Measurements from ENCODE around the gene PREX1.
A peak's percentile ranks its signal among the peaks of the same experiment; 100 is the strongest.

The PREX1 gene

DNA sequence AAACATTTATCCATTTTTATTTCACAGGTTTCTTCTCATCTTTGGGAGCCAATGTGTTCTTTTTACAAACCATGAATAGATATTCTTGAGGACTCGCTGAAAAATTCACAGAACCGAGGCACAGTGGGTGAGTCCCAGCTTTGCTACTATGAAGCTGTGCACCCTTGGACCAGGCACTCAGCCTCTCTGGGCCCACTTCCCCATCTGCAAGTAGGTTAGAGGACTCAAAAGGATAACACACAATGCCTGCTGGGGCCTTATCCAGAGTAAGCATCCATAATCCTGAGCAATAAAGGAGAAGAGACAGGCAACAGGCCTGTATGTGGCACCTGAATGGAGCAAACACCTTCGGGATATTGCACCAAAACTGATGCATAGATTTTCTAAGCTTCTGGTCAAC is 153.3 kb downstream of the PREX1 start:
- DNase-seq, result no peak

DNA sequence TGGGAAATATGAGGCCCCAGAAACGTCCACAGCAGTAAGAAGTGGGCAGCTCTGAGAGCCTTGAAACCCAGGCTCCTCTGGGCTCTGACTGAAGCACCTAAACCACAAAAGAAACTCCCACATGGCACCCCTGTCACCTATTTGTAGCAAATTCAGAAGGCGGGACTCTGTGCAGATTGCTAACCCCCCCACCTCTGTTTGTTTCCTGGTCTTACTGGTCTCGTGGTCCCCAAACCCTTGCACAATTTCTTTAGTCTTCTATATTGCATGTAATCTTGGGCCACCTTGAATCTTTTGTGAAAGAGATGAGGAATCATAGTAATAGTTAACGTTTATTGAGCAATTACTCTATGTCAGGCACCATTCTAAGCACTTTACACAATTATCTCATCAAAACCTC is 154.3 kb downstream of the PREX1 start:
- no peak for DNase-seq

DNA sequence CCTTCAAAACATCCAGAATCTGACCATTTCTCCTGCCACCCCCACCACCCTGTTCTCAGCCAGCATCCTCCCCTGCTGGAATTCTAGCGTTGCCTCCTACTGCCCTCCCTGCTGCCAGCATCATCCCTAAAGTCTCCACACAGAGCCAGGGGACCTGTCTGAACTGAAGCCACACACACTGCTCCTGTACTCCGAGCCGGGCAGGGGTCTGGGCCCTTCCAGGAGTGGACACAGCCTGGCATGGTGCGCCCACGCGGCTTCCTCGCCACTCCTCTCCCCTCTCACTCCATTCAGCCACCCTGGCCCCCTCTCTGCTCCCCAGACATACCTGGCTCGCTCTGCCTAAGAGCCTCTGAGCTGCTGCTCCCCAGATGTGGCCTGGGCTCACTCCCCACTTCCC is 155.5 kb downstream of the PREX1 start:
- DNase-seq, result no peak

DNA sequence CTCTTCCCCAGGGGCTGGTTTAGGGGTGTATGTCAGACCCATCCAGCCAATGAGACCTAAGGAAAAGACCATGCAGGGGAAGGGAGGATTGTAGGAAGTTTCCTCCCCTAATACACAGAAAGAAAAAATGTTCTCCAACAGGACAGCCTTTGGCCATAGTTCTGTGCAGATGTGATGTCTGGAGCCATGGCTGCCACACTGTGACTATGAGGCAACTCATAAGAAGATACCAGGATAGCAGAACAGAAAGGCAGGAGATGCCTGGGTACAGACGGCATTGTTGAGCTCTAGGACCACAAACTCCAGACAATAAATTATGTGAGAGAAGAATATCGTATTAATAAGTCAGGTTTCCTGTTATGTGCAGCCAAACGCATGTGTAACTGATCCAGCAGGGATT is 156.7 kb downstream of the PREX1 start:
- DNase-seq, result no peak

DNA sequence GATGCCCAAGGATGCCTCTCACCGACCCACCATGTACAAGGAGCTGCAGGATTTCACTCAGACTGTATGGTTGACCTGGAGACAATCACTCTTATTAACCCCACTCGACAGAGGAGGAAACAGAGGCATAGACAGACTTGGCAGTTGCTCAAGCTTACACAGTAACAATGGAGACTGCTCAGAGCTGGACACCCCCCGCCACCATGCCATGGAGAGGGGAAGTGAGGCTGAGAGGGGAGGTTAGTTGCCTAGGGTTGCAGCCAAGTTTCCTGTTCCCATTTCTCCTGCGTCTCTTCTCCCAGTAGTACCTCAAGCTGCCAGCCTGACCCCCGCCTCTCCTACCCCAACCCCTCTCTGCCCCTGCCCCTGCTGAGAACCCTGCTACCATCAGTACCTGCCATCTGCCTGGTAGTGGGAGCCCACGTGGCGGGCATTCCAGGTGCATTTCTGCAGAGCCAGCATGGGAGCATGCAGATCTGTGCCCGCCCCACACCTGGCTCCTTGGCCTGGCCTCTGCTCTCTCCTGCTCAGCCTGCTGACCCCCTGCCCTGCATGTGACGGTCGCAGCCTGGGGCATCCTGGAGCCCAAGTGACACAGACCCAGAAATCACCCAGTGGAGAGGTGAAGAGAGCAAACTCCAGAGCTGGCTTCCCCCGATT is 157.7 kb downstream of the PREX1 start:
- no peak for DNase-seq

DNA sequence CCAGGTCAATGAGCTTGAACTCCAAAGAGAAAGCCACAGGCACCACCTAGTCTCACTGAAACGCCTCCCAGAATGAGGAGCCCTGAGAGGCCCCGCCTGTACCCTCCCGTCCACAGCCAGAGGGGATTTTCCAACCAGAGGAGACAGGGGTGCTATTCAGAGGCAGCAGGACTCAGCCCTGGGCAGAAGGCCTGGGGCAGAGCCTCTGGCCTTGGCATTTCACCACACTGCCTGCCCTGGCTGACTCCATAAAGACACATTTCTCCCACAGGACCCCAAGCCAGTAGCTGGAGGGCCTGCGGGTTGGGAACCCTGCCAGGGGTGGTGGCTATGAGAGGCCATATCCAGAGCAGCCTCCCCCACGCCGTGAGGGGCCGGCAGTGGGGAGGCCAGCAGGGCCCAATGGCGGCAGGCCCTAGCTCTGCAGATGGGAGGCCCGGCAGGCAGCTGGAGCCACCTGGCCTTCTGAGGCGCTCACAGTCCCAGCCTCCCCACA is 159.3 kb downstream of the PREX1 start:
- DNase-seq, result no peak

DNA sequence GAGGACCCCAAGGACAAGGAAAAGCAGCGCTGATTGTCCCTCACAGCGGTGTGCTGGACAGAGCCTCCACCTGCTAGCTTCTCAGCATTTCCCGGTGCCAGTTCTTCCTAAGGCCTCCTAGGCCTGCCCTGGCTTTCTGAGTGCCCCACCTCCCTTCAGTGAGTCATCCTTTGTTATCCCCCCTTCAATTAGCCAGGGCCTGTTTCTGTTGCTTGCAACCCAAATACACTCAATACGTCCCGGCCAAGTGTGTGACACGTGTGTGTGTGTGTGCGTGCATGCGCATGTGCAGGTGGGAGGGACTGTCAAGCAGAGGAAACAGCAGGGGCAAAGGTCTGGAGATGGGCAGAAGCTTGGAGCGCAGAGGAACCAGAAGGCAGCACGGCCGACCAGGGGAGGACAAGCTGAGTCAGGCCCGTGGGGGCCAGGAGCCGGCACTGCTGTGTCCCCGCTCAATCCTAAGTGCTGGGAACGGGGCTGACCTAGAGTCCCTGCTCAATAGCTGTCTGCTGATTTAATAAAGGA is 159.8 kb downstream of the PREX1 start:
- DNase-seq, result no peak

DNA sequence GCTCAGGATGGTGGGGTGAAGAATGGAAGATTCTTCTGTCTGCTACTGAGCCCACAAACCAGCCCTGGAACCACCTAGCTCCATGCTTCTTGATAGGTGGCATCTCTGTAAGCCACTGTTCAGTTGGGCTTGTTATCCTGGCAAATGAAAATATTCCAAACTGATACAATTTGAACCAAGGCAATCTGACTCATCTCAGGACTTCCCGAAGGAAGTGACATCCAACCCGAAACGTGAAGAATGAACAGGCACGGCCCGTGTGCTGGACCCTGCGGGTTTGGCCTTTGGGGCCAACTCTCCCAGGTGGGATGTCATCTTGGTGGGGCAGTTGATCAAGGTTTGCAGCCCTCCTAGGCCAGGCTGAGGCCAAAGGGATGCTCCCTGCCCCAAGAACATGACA is 160.3 kb downstream of the PREX1 start:
- no peak for DNase-seq

DNA sequence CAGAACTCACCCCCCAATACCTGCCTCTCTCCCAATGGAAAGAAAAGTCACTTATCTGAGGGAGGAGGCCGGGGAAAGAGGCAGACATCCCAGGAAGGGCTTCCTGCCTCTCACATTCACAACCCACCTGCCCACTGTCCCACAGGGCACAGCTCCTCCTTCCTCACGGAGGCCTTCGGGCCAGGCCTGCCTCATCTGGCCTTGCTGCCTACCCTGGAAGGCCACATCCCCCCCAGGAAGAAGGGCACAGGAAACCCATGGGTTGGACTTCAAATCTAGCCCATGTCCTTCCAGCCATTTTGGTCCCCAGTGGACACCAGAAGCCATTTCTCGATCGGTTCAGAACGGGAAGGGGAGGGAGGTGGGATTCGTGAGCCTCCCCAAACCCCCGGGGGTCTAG is 162.0 kb downstream of the PREX1 start:
- no peak for DNase-seq

DNA sequence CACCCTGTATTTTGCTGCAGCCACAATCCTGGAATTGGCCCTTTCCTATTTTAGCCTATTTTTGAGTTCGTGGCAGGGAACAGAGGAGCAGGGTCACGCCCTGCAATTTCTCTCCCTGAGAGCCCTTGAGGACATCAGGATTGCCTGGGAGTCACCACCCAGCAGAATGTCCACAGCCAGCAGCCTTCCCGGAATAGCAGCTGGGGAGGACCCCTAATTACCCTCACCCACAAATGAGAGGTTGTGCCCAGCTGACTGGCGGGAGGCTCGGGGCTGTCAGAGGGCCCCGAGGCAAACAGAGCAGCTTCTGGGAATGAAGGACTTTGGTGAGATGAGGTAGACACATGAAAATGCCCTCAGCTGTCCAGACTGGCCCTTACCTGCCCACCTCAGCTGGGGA is 165.1 kb downstream of the PREX1 start:
- no peak for DNase-seq

DNA sequence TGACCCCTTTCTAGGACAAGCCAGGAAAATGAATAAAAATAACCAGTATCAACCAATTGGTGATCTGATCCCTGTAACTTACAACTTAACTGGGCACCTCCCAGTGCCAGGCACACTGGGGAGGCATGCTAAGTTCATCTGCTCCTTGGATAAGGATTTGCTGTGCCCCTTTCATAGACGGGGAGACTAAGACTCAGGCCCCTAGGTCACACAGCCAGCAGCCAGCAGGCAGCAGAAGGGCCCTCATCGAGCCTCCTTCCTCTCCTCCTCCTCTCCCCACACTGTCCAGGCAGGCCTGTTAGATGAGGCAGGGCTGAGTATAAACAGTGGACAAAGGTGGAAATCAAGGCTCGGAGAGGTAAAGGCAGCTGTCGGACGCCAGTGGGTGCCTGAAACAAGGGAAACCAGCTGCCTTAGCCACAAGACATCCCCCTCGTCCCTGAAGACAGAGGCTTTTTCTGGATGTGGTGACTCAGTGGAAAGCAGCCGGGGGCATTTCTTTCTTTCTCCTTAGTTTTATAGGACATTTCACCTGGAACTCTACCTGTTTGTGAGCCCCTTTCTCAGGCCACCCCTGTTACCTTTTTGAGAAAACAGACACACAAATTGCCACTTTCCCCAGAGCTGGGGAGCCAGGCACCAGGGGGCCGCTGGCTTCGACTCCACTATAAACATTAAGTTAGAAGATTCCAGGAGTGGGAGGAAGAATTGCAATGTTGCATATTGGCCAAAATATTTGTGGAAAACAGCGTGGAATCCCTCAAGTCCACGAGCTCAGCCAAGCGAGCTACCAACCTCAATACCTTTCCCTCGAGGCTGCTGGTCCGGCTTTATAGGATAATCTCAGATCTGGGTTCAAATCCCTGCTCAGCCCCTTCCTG is 166.0 kb downstream of the PREX1 start:
- DNase-seq, result no peak

DNA sequence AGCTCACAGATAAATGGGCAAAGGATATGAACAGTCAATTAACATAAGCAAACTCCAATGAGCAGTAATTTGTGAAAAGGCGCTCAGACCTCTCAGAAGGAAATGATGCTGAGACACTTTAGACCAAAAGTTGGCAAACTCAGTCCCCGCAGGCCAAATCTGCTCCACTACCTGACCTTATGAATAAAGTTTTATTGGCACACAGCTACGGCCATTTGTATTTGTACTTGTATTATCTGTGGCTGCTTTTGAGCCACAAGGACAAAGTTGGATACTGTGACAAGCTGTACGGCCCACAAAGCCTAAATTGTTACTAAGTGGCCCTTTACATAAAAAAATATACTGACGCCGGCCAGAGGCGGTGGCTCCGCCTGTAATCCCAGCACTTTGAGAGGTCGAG is 167.0 kb downstream of the PREX1 start:
- DNase-seq, result no peak

DNA sequence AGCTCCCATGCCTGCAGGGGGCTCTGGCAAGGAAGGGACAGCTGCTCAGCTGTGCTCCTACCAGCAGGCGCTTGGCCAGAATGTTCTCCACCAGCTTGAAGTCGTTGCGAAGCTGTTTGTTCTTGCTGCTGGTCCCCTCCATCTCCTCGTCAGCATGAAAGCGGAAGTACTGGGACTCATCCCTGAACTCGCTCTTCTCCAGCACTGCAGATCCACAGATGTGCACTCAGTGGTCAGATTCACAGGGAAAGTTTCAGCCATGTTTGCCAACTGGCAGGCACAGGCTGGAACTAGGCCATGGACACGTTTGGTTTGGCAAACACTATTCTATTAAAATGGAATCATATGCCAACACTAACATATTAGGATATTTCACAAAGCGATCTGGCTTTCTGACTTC is 167.9 kb downstream of the PREX1 start:
- DNase-seq, result no peak

DNA sequence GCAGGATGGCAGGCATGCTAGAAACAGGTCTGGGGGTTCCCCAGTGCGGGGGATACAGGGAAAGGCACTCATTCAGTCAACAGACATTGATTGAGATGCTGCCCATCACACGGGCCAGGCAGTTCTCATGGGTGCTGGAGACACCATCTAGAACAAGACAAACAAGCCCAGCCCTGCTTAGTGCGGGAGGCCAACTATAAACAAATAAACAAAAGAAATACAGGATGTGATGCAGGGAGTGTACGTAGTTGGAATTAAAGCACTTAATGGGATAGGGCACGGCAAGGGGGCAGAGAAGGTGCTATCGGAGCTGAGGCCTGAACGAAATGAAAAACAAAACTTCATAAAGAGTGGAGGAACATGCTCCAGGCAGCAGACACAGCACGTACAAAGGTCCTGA is 169.3 kb downstream of the PREX1 start:
- no peak for DNase-seq

DNA sequence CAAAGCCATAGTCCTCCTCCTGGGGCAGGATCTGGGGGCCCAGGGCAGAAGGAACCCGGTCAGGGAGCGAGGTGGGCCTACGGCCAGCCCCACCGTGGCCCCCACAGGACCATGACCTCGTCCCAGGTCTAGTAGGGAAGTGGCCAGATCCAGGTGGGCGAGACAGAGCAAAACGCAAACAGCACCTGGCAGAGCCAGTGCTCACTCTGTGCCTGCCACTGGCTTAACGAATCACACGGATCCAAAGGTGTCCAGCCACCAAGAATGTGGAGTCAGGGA is 169.7 kb downstream of the PREX1 start:
- no peak for DNase-seq

DNA sequence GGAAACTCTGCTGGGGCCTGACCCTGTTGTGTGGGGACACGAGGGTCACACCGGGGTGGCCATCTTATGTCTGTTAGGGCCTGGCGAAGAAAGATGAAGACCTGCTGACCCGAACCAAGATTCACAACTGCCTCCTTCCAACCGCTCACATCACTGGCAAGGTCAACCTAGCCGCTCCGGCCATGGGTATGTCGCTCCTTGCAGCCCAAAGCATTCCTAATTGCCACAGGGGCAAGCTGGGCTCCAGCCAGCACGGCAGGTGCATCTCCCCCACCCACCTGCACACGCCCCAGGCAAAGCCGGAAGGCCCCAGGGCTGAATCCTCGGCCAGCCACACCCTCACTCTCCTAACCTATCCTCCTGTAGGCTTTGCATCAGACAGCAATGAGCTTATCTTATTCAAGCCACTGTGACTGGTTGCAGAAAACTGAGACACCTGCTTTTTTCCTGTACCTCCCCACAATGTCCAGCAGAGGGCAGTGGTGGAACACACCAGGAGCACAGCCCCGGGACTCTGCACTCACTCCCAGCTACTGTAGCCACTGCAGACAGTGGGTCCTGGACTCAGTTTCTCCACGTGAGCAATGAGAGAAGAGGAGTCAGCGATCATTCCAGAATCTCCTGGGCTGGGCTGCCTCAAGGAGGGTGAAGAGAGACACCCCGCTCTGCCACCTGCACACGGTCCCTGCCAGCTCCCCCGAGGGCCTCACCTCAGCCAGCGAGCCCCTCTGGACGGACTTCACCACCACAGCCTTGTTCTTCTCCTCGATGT is 170.2 kb downstream of the PREX1 start:
- DNase-seq, result peak; percentile 56

DNA sequence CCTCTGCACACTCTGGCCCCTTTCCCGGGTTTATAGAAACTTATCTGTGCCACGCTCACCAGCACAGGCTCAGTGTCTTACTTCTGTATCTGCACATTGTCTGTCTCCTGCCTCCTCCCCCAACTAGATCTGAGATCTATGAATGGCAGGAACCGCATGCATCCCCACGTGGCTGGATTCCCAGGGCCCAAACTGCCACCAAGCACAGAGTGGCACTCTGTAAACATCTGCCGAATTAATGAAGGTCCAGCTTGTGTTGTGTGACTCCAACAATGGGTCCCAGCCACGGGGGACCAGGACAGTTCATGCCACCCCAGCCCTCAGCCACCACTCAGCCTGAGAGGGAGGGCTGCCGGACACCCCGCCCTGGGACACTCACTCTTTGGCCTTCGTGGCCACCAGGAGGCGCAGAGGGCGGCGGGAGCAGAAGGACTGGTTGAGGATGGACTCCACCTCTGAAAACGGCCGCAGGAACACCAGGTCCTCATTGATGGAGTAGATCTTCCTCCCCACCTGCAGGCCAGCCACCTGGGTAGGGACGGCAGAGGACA is 171.1 kb downstream of the PREX1 start:
- no peak for DNase-seq

DNA sequence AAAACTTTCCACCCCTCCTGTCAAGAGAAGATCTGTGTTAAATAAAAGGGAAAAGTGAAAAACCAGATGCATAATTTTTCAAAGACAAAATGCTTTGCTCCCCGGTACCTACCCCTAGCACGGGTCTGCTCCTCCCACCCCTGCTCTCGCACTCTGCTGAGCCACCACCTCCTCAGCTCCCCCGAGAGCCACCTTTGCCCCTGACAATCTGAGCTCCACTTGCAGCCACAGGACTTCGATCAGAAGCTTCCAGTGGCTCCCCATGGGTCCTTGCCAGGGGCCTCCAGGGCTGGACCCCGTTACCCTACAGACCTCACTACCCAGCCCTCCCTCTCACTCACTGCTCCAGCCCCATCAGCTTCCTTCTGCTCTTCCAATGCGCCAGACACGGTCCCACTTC is 171.7 kb downstream of the PREX1 start:
- no peak for DNase-seq

DNA sequence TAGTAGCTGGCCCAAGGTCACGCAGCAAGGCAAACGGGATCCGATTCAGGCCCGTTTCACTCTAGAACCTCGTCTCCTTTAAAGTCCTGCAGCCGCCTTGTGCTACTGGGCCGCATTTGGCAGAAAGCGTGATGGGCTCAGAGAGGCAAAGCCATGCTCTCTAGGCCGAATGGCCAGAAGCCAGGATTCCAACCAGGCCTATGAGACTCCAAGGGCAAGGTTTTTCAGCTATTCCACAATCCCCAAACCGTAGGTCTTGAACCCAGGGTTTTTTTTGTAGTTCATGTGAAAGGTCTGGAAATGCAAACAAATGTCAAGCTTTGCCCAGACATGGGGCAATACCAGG is 174.1 kb downstream of the PREX1 start:
- DNase-seq, result no peak

DNA sequence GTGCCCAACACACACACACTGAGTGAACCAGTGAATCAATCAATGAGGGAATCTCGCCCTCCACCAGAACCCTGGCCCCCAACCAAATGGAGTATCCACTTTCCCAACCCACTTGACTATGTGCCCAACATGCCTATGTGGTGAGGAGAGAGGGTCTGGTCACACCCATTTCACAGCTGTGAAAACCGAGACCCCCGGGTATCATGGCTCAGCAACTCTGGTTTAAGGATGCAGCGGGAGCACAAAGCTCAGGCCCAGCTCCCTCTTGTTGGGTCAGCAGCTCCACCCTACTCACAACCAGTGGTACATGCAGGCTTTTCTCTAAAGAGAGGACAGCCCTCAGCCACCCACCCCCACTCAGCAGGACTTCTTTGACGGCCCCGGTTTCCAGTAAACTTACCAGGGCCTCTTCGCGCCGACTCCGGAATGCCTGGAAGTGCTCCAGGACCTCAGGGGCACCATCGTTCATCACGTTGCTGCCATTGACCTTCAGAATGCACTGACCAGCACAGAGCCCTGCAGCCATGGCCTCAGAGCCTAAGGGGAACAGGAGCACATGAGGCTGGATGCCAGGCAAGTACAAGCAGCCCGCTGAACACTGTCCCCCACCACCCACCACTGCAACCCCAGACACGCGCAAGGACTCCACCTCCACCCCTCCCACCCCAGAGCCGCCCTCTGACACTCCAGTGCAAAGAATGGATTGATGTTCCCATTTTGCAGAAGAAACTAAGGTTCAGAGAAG is 174.7 kb downstream of the PREX1 start:
- DNase-seq, result no peak

DNA sequence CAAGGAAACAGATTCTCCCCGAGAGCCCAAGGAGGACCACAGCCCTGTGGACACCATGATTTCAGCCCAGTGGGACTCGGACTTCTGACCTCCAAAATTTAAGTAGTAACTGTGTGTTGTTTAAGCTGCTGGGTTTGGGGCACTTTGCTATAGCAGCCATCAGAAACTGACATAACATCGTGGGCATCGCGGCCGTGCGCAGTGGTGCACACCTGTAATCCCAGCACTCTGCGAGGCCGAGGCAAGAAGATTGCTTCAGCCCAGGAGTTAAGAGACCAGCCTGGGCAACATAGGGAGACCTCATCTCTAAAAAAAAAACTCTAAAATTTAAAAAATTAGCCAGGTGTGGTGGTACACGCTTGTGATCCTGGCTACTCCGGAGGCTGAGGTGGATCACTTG is 175.8 kb downstream of the PREX1 start:
- no peak for DNase-seq

DNA sequence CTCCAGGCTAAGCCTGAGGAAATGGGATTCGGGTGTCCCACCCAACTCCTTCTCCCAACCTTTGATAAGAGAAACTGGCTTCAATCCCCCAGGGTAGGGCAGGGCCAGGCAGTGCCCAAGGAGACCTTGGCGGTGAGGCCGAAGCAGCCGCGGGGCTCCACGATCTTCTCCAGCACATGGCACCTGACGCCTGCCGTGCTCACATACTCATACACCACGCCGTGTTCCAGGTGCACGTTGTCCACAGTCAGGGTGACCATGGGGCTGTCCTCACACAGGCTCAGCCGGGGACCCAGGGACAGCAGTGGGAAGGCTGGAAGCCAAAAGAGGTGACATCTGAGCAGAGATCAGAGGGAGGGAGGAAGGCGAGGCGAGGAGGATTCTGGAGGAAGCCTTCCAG is 176.5 kb downstream of the PREX1 start:
- DNase-seq, result no peak

DNA sequence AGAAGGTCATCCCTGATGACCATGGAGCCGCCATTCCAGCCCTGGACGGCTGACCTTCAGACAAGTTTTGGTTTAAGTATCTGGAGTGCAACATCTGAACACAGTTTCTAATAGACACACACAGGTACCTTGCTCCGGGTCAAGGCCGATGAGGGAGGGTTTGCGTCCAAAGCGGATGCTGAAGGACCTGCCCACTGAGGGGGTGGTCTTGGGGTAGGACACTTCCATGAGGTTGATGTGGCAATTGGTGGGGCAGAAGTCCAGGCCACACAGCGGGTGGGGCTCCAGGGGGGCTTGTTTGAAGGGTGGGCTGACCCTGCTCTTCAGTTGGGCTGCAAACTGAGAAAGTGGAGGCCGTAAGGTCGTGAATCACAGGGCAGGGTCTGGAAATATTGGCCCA is 177.9 kb downstream of the PREX1 start:
- no peak for DNase-seq

Data from activated CD4-positive, alpha-beta T cell treated with anti-CD3 and anti-CD28 coated beads, Interleukin-2, amount 50 U/mL, for 1 hour (primary cell).